T1000 (cell line): ENCODE data around the gene ZNF497.

Experiments used
- DNase-seq: peaks from one replicate; lab custom pipeline; 2025; ENCODE audit warnings: mixed read lengths; lab: John Stamatoyannopoulos, UW

The ZNF497 gene

DNA sequence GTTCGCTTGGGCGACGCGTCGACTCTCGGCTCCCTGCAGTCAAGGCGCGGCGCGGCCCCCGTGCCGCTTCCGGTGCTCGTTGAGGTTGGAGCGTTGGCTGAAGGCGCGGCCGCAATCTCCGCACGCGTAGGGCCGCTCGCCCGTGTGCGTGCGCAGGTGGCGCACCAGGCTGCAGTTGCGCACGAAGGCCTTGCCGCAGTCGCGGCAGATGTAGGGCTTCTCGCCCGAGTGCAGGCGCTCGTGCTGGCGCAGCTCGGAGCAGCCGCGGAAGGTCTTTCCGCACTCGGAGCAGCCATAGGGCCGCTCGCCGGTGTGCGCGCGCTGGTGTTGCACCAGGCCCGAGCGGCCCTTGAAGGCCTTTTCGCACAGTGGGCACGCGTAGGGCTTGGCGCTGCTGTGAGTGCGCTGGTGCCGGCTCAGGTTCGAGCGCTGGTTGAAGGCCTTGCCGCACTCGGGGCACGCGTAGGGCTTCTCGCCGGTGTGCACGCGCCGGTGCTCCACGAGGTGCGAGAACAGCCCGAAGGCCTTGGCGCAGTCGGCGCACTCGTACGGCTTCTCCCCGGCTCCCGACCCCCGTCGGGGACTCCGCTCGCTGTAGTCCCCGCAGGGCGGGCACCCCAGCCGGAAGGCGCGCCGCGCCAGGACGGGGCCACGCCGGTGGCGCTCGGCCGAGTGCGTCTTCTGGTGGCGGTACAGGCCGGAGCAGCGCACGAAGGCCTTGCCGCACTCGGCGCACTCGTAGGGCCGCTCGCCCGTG is 5.3 kb upstream of the ZNF497 start:
- no peak for DNase-seq

DNA sequence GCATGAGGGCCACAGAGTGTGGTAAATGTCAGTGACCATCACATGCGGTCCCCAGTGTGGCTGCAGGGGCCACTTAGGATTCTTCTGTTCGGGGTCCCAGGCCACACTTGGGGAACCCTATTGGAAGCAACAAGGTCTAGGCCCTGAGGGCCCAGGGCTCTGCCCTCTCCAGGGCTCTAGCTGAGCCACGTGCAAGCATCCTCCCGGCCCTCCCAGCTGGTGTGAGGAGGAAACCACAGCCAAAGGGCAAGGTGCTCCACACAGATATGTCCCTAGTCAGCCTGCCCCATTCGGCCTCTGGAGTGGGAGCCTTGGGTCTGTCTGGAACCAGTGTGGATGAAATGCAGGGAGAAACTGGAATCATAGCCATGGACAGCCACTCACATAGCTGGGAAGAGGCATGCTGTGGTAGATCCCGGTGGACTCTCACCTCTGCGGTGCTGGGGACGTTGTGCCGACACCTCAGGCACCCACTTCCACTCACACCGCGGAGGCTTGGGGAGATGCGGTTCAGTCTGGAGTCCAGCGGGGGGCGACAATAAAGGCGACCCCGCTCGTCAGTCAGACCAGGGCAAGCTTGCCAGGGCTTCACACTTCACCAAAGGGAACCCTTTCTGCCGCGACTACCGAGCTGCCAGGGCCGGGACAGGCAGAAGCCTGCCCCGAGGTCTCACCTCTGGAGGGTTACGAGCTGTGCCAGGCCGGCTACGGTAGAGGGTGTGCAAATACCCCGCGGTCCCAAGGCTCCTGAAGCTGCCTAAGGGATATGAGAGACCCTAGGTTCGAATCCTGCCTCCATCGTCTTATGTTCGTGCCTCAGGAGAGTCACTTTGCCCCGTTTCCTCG is 4.3 kb upstream of the ZNF497 start:
- DNase-seq, result no peak

DNA sequence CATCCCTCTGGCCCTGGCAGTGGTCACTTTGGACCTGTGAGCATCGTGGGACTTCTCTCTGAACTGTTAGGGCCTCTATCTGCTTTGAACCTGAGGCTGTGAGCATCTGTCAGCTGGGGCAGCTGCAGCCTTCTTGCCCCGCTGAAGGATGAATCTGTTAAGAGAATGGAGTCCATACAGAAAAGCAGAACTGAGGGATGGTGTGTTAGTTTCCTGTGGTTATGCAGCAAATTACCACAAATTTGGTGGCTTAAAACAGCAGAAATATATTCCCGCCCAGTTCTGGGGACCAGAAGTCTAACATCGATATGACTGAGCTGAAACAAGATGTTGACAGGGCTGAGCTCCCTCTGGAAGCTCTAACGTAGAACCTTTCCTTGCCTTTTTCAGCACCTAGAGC is 1.6 kb upstream of the ZNF497 start:
- DNase-seq, result no peak

DNA sequence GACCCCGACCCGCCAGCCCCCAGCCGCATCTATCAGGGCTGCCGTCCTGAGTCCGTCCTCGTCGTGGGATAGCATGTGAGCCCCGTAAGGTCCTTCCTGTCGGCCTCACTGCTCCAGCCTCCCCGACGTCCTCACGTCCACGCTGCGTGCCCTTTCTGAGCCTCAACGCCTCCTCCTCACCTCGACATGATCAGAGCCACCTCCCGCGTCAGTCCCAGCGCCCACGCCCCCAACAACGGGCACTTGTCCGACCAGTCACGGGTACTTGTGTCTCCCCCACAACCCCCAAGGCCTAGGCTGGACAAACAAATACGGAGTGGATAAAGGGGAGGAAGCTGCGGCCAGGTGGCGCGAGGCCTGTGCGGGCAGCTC is 665 bp downstream of the ZNF497 start:
- no peak for DNase-seq

DNA sequence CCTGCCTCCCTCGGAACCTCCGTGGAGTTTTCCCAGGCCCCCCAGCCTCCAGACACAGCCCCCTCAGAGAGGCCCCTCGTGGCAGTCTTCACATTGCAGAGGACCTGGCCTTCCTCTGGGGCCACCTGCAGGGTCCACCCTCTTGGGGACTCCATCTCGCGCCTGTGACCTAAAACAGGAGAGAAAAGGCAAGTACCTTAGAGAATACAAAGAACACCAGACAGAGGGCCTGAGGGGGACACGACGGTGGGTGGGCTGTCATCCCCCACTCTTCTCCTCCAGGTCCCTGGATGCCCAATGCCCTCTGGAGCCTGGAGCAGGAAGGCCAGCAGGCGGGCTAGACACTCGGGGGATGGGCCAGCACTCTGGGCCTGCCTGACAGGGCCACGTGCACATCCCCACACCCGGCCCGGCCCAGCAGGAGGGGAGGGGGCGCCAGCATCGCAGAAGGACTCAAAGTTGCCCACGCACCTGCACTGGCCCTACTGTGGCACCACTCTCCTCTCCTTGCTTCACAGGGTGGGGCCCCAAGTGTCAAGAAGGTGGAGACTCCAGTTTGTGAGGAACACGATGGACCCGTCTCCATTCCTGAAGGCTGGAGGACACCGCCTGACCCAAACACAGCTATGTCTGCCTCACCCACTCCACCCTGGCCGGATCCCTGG is 4.9 kb downstream of the ZNF497 start:
- no peak for DNase-seq

DNA sequence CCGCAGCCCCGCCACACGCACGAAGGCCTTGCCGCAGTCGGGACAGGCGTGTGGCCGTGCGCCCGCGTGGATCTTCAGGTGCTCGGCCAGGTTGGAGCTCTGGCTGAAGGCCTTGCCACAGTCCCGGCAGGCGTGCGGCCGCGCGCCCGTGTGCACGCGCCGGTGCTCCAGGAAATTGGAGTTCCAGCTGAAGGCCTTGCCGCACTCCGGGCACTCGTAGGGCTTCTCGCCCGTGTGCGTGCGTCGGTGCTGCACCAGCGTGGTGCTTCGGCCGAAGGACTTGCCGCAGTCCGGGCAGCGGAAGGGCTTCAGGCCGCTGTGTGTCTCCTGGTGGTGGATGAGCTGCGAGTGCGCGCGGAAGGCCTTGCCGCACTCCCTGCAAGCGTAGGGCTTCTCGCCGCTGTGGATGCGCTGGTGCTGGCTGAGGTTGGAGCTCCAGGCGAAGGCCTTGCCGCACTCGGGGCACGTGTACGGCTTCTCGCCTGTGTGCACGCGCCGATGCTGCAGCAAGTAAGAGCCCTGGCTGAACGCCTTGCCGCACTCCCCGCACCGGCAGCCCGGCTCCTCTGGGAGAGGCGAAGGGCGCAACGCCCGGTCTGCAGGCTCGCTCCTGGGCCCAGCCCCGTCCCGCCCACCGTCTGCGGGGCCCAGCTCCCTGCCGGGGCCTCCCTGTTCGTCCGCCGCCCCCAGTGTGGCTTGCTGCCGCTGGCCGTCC is 5.6 kb downstream of the ZNF497 start:
- no peak for DNase-seq

DNA sequence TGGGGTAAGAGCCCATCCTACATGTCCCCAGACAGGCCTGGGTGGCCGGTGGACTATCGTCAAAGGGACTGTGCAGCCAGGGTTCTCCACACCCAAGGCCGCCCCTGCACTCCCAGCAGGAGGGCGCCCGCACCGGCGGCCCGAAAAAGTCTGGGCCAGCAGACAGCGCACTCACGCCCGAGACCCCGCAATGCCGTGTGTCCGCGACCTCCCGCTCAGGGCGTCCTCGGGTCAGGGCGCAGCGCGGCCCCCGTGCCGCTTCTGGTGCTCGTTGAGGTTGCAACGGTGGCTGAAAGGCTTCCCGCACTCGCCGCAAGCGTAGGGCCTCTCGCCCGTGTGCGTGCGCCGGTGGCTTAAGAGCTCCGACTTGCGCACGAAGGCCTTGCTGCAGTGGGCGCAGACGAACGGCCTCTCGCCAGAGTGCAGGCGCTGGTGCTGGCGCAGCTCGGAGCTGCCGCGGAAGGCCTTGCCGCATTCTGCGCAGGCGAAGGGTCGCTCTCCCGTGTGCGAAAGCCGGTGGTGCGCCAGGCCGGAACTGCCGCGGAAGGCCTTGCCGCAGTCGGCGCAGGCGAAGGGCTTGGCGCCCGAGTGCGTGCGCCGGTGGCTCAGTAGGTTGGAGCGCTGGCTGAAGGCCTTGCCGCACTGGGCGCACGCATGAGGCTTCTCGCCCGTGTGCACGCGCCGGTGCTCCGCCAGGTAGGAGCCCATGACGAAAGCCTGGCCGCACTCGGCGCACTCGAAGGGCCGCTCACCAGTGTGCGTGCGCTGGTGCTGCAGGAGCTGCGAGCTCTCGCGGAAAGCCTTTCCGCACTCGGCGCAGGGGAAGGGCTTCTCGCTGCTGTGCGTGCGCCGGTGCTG is 6.4 kb downstream of the ZNF497 start:
- DNase-seq, result no peak

DNA sequence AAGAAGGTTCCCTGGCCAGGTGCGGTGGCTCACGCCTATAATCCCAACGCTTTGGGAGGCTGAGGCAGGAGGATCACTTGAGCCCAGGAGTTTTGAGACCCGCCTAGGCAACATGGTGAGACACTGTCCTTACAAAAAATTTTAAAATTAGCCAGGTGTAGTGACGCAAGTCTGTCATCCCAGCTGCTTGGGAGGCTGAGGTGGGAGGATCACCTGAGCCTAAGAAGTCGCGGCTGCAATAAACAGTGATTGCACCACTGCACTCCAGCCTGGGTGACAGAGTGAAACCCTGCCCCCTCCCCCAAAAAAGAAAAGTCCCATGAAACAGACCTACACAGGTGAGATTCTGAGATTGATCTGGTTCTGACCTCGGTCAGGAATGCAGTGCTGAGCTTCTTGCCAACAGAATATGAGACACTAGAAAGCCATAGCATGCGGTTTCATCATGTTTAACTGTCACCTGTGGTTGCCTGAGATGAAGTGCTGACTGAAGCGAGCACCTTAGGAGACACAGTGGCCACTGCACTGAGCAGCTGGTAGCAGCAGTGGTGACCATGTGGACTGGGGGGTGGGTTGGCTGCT is 7.2 kb downstream of the ZNF497 start:
- DNase-seq, result no peak

DNA sequence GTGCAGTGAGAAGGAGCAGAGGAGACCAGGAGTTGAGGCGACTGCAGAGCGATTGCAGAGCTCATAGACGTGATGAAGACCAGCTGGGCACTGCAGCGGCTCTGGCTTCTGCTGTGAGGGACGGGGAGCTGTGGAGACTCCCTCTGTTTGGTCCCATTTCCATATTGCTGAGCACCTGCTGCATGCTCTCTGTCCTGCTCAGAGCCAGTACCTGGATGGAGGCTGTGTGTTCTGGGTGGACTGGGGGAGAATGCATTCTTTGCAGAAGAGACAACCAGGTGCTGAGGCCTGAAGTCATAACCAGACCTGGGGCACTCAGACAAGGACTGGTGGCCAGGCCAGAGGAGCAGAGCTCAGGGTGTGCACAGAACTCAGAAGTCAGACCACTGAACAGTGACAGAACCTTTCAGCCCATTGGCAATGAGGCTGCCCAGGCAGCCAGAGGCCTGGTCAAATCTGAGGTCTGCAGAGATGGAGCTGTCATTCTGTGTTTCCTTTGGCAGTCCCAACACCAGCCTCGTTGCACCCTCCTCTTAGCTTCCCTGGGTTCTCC is 8.0 kb downstream of the ZNF497 start:
- no peak for DNase-seq

DNA sequence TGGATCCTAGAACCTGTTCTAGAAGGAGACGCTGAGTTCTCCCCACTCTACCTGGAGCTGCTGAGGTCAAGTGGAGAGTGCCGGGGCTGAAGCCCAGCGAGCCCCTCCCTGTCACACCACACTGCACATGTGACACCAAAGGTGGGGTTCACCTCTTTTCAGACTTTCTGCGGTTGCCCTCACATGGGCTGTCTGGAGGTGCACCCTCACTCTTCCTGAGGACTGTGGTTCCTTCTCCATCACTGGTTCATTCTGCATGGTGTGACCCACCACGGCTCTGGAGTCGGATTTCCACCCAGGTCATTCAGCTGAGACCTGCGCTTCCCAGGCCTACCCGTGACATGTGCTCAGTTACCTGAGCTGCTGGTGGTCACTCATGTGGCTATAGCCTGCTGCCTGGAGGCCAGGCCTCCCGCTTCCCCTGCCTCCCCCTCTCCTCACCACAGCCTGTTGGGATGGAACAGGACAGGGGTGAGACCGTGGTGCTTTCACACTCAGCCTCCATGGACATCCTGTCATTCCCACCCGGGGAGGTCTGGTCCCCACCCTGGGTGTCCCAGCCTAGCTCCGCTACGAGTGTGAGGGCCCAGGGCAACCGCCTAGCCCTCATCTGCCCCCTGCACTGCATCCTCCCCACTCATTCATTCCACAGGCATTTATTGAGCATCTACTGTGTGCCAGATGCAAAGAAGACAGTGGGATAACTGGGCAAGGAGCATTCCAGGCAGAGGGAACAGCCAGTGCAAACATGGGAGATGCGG is 8.7 kb downstream of the ZNF497 start:
- no peak for DNase-seq

DNA sequence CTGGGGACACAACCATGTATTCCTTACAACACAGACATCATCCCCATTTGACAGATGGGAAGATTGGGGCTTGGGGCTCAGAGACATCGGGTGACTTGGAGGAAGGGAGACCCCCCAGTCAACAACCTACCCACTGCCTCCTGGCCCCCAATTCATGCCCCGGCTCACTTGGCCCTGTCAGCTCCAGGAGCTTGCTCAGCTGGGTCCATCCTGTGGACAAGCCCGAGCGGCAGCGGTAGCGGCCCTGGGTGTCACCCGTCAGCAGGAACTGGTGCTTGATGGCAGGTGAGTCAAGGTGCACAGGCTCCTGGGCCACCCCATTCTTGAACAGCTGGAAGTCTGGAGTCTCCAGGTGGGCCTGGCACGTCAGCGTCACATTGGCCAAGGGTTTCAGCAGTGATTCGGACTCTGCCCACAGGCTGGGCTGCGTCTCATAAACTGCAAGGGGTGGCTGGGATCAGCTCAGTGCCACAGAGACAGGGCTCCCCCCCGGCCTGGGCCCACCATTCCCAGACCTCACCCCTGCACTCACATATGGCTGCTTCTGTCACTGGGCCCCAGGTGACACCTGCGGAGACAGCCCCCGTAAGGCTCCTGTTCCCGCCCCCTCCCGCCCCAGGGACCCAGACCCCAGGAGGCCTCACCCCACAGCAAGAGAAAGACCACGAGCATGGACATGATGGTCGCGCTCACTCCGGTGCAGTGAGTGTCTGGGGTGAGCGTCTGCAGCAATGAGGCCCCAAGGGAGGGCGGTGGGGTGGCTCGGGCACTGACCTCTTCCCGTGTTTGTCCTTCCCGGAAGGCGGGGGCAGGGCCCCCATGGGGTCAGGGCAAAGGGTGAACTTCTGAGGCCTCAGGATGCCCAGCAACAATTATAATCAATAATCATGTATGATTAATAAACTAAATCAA is 9.5 kb downstream of the ZNF497 start, which contains the start of gene A1BG:
A1BG (minus strand) TSS at position 733 of the 912 bp plus-strand sequence; CDS start at position 678, 55 bp downstream.
- DNase-seq, result no peak

DNA sequence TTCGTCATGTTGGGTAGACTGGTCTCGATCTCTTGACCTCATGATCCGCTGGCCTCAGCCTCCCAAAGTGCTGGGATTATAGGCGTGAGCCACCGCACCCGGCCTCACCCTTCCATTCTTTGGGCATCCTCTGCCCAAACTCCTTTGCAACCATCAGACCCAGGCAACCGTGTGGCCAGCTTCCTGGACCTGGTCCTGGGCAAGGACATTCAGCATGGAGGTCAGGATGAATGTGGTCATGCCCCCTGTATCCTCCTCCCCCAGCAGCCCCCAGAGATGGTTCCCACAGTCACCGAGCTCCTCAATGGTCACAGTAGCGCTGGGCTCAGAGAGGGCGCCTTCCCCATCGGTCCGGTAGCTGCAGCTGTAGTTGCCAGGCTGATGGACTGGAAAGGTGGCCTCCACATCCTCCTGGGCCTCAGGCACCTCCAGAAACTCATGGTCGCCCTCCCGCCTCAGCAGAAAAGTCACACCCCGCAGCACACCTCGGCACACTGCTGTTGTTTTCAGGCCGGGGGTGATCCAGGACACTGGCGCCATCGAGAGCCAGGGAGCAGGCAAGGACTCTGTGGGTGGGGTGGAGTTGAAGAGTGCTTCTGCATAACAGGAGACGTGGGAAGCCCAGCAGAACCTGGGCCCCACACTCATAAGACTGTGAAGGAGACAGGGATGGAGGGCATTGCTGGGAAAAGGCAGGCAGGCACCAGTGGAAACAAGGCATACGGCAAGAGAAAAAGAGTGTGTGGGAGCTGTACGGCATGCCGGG is 10.4 kb downstream of the ZNF497 start:
- DNase-seq, result no peak

DNA sequence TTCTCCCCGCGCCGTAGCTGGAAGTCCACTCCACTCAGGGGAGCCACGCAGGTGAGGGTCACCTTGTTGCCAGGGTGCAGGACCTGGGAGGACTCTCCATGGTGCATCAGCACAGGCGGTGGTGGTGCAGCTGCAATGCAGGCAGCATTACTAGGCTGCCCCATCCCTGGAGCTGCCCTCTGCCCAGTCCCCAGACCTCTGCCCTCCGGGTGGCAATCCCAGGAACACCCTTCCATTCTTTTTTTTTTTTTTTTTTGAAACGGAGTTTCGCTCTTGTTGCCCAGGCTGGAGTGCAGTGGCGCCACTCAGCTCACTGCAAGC is 11.0 kb downstream of the ZNF497 start:
- DNase-seq, result no peak

DNA sequence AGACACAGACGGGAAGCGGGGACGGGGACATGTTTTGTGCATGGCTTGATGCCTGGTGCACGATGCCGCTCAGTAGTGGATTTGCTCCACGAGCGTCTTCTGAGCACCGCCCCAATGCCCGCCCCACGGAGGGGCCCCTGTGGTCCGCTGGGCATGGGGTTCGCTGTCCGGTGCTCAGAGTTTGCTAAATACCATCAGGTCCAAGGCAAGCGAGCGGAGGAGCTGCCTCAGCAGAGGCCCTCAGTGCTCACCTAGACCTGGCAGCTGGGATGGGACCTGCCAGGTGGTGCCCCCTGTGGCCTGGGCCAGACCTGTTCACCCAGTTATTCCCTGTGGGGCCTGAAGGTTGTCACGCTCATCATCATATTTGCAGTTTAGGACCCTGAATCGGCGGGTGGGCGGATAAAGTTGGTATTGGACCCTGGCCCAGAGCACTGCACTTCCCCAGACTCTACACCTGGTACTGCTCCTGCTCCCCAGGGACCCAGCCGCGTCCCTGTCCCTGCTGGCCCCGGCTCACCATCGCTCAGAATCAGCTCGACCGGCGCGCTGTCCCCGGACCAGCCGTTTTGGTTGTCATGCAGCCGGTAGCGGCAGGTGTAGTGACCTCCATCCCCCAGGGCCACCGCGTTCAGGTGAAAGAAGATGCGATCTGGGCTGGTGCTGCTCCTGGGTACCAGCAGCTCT is 11.5 kb downstream of the ZNF497 start:
- no peak for DNase-seq

DNA sequence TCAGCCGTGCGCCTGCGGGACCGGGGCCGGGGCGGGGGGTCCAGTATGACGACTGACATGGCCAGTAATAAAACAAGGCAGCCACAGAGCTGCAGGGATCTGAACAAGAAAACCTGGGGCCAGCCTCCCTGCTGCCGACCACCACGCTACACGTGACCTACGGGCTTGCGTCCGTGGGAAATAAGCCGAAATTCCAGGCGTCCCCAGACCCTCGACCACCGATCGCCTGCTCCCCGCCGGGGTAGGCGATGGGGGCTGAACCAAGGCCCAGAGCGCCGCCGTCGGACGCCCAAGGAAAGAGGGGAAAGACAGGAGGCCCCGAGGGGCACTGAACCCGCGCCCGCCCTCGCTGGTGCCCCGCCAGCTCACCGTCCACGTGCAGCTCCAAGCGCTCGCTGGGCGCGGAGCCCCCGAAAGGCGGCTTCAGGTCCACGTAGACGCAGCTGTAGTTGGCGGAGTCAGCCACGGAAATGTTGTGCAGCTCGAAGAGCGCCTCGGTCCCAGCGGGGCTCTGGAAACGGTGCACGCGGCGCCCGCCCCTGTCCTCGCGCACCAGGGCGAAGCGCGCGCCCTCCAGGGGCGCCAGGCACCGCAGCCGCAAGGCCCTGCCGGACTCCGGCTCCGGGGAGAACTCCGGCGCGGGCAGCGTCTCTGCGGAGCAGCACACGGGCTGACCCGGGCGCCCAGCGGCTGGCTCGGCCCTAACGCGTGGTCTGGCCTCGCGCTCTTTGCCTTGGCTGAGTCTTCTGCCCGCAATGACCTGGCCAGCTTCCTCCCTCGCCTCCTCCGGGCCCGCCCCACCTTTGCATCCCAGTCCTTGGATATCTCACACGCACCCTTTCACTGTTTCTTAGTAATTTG is 12.3 kb downstream of the ZNF497 start:
- no peak for DNase-seq

DNA sequence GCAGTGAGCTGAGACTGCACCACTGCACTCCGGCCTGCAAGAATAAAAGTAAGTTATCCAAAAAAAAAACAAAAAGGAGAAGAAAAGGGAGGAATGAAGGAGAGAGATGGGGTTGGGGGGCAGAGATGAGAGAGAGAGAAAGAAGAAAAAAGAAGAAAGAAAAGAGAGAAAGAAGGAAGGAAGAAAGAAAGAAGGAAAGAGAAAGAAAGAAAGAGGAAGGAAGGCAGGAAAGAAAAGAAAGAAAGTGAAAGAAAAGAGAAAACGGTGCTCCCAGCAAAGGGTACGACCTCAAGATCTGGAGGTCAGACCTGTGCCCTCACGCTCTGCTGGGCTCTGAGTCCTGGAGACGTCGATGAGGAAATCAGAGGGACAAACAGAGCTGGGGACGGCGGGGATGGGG is 13.0 kb downstream of the ZNF497 start:
- no peak for DNase-seq
